Measurements from ENCODE around the gene CACNG7.

The CACNG7 gene, protein sequence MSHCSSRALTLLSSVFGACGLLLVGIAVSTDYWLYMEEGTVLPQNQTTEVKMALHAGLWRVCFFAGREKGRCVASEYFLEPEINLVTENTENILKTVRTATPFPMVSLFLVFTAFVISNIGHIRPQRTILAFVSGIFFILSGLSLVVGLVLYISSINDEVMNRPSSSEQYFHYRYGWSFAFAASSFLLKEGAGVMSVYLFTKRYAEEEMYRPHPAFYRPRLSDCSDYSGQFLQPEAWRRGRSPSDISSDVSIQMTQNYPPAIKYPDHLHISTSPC

DNA sequence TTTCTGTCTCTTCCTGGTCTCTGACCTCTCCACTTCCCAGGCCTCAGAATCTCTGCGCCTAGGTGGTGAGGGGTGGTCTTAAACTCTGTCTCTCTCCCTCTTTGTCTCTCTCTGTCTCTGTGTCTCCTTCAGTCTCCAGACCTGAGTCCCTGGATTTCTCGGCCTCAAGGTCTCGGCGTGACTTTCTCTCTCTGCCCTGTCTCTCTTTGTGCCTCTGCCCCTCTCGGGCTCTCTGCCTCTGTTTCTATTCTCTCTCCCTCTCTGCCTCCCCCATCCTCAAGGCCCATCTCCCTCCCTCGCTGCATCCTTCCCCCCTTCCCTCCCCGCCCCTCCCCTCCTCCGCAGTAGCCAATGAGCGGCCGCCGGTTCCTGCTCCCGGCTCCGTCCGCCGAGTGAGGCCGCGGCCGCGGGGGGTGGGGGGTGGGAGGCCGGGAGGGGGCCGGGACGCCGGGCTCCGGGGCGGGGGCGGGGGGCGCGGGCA lies at the start of gene CACNG7:
CACNG7 (plus strand) TSS at position 344 of the 481 bp plus-strand sequence. CDS start 3,554 bp downstream, outside the sequence.
- no peak for DNase-seq (ENCODE audit: low read depth)
- TF ChIP-seq, protein P1, sequence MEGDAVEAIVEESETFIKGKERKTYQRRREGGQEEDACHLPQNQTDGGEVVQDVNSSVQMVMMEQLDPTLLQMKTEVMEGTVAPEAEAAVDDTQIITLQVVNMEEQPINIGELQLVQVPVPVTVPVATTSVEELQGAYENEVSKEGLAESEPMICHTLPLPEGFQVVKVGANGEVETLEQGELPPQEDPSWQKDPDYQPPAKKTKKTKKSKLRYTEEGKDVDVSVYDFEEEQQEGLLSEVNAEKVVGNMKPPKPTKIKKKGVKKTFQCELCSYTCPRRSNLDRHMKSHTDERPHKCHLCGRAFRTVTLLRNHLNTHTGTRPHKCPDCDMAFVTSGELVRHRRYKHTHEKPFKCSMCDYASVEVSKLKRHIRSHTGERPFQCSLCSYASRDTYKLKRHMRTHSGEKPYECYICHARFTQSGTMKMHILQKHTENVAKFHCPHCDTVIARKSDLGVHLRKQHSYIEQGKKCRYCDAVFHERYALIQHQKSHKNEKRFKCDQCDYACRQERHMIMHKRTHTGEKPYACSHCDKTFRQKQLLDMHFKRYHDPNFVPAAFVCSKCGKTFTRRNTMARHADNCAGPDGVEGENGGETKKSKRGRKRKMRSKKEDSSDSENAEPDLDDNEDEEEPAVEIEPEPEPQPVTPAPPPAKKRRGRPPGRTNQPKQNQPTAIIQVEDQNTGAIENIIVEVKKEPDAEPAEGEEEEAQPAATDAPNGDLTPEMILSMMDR (IDR thresholded peaks at IDR 0.05; ENCODE audit: low read depth, low read length, missing control alignments), result no peak
- no peak within 1 kb of the TSS for H3K4me3 ChIP-seq (ENCODE audit: low read depth, low read length)

DNA sequence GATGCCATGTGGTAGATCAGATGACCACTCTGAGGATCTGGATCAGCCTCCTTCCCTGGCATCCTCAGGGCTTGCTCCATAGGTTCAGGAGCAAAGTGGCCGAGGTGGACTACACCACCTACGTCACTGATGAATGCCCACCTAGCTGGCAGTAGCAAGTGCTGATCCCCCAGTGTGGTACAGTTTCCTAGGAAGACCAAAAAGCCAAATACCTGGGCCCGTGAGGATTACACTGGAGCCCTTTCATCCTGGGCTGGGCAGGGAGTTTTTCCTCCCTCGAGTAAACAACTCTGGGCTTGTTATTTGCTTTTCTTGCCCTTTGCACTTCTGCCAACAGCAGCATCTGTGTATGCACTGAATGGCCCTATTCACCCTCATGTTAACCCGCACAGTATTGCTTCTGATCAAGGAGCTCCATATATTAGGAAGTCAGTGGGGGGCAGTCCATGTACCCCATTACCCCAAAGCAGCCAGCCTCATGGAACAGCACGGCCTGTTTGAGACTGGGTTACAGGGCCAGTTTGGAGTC lies 44.7 kb upstream of the CACNG7 start:
- DNase-seq (ENCODE audit: low read depth), result no peak
- TF ChIP-seq, protein P1 (IDR thresholded peaks at IDR 0.05; ENCODE audit: low read depth, low read length, missing control alignments), result no peak
- no peak overlapping the region for H3K4me3 ChIP-seq (ENCODE audit: low read depth, low read length)

DNA sequence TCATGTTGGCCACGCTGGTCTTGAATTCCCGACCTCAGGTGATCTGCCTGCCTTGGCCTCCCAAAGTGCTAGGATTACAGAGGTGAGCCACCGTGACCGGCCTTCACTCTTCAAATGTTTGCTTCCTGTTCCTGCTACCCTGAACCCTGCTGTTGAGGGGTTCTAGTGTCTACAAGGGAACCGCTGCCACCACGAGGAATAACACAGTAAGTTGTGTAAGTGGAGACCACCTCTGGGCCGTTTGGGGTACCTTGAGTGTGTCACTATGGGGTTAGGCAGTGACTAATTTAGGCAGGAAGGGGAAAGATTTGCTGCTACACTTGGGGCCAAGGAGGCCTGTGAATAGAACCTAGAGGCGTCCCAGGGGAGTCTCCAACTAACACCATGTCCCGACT lies 43.6 kb upstream of the CACNG7 start:
- no peak for DNase-seq (ENCODE audit: low read depth)
- H3K4me3 ChIP-seq (ENCODE audit: low read depth, low read length), result peak overlapping the region; percentile 33; the same call in 1 of the 2 replicates
- TF ChIP-seq, protein P1 (IDR thresholded peaks at IDR 0.05; ENCODE audit: low read depth, low read length, missing control alignments), result no peak

DNA sequence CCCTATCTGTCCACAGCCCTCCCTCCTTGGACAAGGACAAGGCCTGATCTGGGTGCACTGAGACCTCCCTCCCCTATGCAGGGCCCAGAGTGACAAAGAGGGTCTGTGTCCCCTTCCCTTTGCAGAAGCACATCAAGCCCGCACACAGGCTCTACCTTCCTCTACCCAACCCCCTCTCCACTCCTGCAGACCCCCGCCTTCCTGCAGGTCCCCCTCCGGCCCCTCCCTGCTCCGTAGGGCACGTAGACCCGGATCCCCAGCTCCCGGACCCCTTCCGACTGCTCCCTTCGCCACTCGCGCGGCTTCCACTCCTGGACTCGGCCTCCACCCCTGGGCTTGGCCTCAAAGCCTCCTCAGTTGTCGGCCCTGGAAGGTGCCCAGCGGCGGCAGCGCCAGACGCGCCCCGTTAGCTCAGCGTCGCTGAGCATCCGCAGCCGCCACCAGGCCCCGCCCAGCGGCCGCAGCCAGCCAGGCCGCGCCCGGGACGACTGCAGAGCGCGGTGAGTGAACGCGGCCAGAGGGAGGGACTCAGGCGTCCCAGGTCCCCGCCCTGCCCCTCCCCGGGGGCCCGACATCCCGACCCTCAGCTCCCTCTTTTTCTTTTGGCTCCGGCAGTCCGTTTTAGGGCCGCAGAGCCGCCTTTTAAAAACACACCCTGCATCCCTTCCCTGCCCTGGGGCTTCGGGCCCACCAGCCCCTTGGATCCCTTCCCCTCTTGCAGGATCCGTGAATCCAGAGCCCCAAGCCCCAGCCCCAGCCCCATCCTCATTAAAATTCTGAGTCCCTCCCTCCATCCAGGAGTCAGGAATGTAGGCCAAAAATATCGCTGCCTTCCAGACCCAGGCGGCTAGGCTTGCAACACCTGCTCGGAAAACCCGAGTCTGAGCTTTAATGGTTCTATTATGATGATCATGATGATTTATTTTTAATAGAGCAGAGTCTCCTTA lies 42.9 kb upstream of the CACNG7 start:
- H3K4me3 ChIP-seq (ENCODE audit: low read depth, low read length), result peak overlapping the region; percentile 33
- TF ChIP-seq, protein P1 (IDR thresholded peaks at IDR 0.05; ENCODE audit: low read depth, low read length, missing control alignments), result no peak
- DNase-seq (ENCODE audit: low read depth), result no peak

DNA sequence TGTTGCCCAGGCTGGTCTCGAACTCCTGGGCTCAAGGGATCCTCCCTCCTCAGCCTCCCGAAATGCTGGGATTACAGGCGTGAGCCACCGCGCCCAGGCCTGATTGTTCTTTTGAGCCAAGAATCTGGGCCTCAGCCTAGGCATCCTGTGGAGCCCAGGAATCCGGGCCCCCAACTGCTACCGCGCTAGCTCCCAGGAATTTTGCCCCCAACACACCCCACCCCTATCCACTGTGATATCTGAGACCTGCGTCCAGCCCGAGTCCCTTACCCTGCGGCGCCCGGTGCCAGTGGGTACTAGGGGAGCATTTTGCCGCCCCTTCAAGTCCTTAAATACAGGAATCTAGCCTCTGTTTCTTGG lies 42.2 kb upstream of the CACNG7 start:
- peak overlapping the region; percentile 27; the same call in 1 of the 2 replicates for H3K4me3 ChIP-seq (ENCODE audit: low read depth, low read length)

More for the DNA sequence above, 42.2 kb upstream of the CACNG7 start:
- TF ChIP-seq, protein P1 (IDR thresholded peaks at IDR 0.05; ENCODE audit: low read depth, low read length, missing control alignments), result no peak
- DNase-seq (ENCODE audit: low read depth), result no peak

All from GM12864 (cell line).